Stomach (tissue), 4 donors: ENCODE results near the gene PPEF1.

Source experiments
- CTCF ChIP-seq, 7 experiments: fragments of 450-650 bp in 4 of 7; fragments of 200-600 bp in 3 of 7; sonication (generic) in 3 of 7; IDR thresholded peaks; one replicate each; pipeline ENCODE4 v1.5.1; 2016 to 2019; ENCODE audit warnings: antibody characterized with exemption in 7 of 7, control low read depth in 2 of 7, mild to moderate bottlenecking in 1 of 7
- POLR2AphosphoS5 ChIP-seq, 3 donors: sonication (generic); formaldehyde crosslinking; IDR thresholded peaks; one replicate each; pipeline ENCODE4 v1.6.1; 2016; ENCODE audit warnings: antibody characterized with exemption in 3 of 3

- TF ChIP-seq POLR2AphosphoS5 (IDR thresholded peaks at IDR 0.05) (no peak), CTCF (IDR thresholded peaks at IDR 0.05) (no peak)
These were observed 164.5 kb downstream of the PPEF1 start for GRCh38 chrX:18871970-18872369.
